Neural crest cell (in vitro differentiated cells): Measurements from ENCODE around the gene ZGRF1. TPM values are rescaled to one million over a fixed set of nuclear protein-coding genes. Genes with fewer than 3 reads are reported as not detected.

Source experiments
- DNase-seq: peaks from one replicate; pipeline ENCODE4 v3.0.0; 2021; ENCODE audit warnings: low read depth, mixed read lengths, low spot score
- H3K27ac Mint-ChIP-seq: one replicate; pipeline ENCODE4 v1.8.0; 2021; ENCODE audit warnings: mild to moderate bottlenecking, mixed read lengths; ENCODE audit not compliant: unreplicated experiment
- H3K27me3 Mint-ChIP-seq: 2 replicates; pipeline ENCODE4 v1.8.0; 2021; ENCODE audit warnings: low read depth, mild to moderate bottlenecking, mixed read lengths
- H3K36me3 Mint-ChIP-seq: 2 replicates; pipeline ENCODE4 v1.8.0; 2021; ENCODE audit warnings: low read depth, mild to moderate bottlenecking, mixed read lengths
- H3K4me1 Mint-ChIP-seq: 2 replicates; pipeline ENCODE4 v1.8.0; 2021; ENCODE audit warnings: mixed read lengths
- H3K4me3 Mint-ChIP-seq: one replicate; pipeline ENCODE4 v1.8.0; 2021; ENCODE audit warnings: mild to moderate bottlenecking, mixed read lengths
- H3K9me3 Mint-ChIP-seq: 2 replicates; pipeline ENCODE4 v1.8.0; 2021; ENCODE audit warnings: mixed read lengths
- CTCF ChIP-seq: fragments of 200-600 bp; sonication (generic); conservative IDR thresholded peaks from 2 replicates; pipeline ENCODE4 v1.5.0; 2021; ENCODE audit warnings: antibody characterized with exemption, mild to moderate bottlenecking
- total RNA-seq: library from RNA; stranded (reverse); gene quantifications from 2 replicates; pipeline ENCODE4 v1.2.1, GENCODE V29; 2021

The ZGRF1 gene
- total RNA-seq, 1 donor from 2014 or later = 36.0 TPM

GRCh38 chr4:112593438-112594133 lies 43.1 kb downstream of the ZGRF1 start:
- Mint-ChIP-seq H3K4me3 (no peak overlapping the region), H3K36me3 (peaks cover 18% of the 10 kb centered on the region), H3K4me1 (peaks cover 4% of the 10 kb centered on the region), H3K9me3 (no peaks in the 10 kb centered on the region), H3K27me3 (no peaks in the 10 kb centered on the region), H3K27ac (no peak overlapping the region)
- no peak for DNase-seq
- TF ChIP-seq CTCF = no peak

- Mint-ChIP-seq H3K36me3 (peaks cover 18% of the 10 kb centered on the region), H3K4me3 (no peak overlapping the region), H3K27me3 (no peaks in the 10 kb centered on the region), H3K27ac (no peak overlapping the region), H3K9me3 (no peaks in the 10 kb centered on the region), H3K4me1 (peaks cover 4% of the 10 kb centered on the region)
- no peak for TF ChIP-seq CTCF
- DNase-seq = no peak
These were observed 44.0 kb downstream of the ZGRF1 start for GRCh38 chr4:112592717-112593116.

- H3K27ac Mint-ChIP-seq = no peak overlapping the region
These were observed 45.1 kb downstream of the ZGRF1 start for GRCh38 chr4:112591593-112591992.

GRCh38 chr4:112589206-112589605 lies 47.5 kb downstream of the ZGRF1 start:
- no peaks in the 10 kb centered on the region for H3K9me3 Mint-ChIP-seq
- no peak overlapping the region for H3K27ac Mint-ChIP-seq
- peaks cover 4% of the 10 kb centered on the region for H3K4me1 Mint-ChIP-seq
- no peak overlapping the region for H3K4me3 Mint-ChIP-seq
- no peak for TF ChIP-seq CTCF
- H3K27me3 Mint-ChIP-seq = no peaks in the 10 kb centered on the region
- peaks cover 22% of the 10 kb centered on the region for H3K36me3 Mint-ChIP-seq
- DNase-seq = no peak

More at GRCh38 chr4:112591593-112591992, 45.1 kb downstream of the ZGRF1 start:
- peaks cover 18% of the 10 kb centered on the region for H3K36me3 Mint-ChIP-seq
- no peak for TF ChIP-seq CTCF
- peaks cover 4% of the 10 kb centered on the region for H3K4me1 Mint-ChIP-seq
- H3K9me3 Mint-ChIP-seq = no peaks in the 10 kb centered on the region
- no peak overlapping the region for H3K4me3 Mint-ChIP-seq
- no peak for DNase-seq
- H3K27me3 Mint-ChIP-seq = no peaks in the 10 kb centered on the region

- Mint-ChIP-seq H3K27ac (no peak overlapping the region), H3K36me3 (peaks cover 20% of the 10 kb centered on the region), H3K4me3 (no peak overlapping the region), H3K9me3 (no peaks in the 10 kb centered on the region), H3K27me3 (no peaks in the 10 kb centered on the region), H3K4me1 (peaks cover 4% of the 10 kb centered on the region)
- no peak for TF ChIP-seq CTCF
- no peak for DNase-seq
These were observed 50.6 kb downstream of the ZGRF1 start for GRCh38 chr4:112585977-112586736.
